Measurements from ENCODE around the gene CIBAR2.

- TF ChIP-seq CTCF (tag by site-specific recombination; IDR thresholded peaks at IDR 0.05) (no peak), ZNF132 (tag by site-specific recombination; IDR thresholded peaks at IDR 0.05; ENCODE audit: borderline replicate concordance) (no peak), HOXA7 (CRISPR knock-in tag; IDR thresholded peaks at IDR 0.05; ENCODE audit: borderline replicate concordance) (no peak), ZNF639 (tag by site-specific recombination; IDR thresholded peaks at IDR 0.05) (no peak), YY1 (tag by site-specific recombination; IDR thresholded peaks at IDR 0.05) (no peak)
Measured at GRCh38 chr16:85093705-85094104, 18.6 kb downstream of the CIBAR2 start.
